Fibroblast of skin of right quadriceps (primary cell): ENCODE measurements around the gene APOF.
"Not testable (repeated sequence)": the region's sequence is repeated elsewhere in the genome, so short reads cannot be mapped to it uniquely, and the experiment has no call there.

ENCODE experiments used
- DNase-seq: peaks from one replicate; pipeline ENCODE4 v3.0.0-alpha.2; 2013

Gene APOF

DNA sequence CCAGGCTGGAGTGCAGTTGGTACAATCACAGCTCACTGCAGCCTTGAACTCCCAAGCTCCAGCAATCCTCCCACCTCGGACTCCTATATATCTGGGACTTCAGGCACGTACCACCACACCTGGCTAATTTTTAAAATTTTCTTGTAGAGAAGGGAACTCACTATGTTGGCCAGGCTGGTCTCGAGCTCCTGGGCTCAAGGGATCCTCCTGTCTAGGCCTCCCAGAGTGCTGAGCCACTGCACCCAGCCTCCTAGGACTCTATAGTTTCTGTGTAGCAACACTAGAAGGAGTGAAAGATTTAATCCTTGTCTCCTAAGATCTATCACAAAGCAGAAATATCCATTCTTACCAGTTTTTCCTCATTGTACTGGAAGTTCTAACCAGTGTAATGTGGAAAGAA, 4.3 kb upstream of the APOF start:
- no peak for DNase-seq

DNA sequence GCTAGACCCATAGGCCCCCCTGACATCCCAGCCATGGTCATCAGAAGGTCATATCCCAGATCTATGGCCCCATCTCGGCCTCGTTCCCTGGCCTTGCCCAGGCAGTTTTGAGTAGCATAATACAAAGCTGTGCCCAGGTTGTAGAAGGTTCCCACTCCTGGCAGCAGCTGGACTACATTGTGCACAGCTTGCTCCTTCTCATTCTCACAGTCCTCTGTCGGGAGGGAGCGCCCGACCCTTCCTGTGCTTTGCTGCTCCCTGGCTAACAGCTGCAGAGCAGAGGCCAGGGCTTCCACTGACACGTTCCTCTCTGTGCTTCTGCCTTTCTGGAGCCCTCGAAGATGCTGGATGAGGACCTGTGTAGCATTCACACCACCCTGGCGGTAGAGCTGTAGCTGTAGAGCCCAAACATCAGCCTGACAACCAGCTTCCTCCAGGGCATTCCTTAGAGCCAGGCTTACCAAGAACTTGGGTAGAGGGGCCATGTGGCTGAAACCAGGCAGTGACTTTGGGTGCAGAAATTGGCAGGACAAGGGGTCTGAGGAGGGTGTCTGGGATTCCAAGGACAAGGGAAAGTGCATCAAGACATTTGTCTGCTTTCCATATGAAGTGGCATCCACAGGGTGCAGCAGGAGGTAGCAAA, 1.0 kb downstream of the APOF start:
- no peak for DNase-seq

DNA sequence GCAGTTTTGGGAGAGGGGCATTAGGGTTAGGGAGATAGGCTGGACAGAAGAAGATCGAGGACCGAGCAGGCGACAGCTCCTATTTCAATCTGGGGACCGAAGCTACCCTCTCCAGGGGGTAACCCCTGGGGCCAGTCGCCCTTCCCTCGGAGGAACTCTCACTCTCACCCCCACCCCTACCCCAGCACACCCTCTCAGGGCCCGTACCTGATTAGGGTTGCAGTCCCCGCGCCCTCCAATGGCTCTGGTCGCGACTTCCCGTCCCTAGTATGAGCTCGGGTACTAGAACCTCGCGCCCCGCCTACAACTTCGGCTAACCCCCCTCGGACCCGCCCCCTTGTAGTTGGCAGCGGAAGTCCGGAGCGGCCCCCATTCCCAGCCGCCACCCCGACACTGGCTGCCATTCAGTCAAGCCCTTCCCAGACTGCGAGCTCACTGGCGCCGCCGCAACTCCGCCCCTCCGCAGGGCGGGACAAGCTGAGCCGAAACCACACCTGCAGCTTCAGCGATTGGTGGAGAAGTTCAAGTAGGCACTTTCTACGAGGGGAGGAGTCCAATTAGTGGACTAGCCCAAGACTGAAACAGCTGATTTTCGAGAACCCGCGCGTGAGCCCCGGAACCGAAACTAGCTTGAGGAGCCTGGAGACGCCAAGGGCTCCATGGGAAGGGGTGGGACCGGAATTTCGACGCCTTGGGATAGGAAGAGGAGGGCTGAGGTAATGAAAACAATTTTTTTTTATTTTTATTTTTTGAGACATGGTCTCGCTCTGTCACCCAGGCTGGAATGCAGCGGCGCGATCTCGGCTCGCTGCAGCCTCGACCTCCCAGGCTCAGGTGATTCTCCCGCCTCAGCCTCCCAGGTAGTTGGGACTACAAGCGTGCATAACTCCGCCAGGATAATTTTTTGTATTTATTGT, 2.5 kb downstream of the APOF start, which contains the start of gene STAT2:
STAT2 (minus strand) TSS at position 257 of the 917 bp plus-strand sequence. CDS start 3,536 bp downstream, outside the sequence.
- peak; percentile 100 for DNase-seq

DNA sequence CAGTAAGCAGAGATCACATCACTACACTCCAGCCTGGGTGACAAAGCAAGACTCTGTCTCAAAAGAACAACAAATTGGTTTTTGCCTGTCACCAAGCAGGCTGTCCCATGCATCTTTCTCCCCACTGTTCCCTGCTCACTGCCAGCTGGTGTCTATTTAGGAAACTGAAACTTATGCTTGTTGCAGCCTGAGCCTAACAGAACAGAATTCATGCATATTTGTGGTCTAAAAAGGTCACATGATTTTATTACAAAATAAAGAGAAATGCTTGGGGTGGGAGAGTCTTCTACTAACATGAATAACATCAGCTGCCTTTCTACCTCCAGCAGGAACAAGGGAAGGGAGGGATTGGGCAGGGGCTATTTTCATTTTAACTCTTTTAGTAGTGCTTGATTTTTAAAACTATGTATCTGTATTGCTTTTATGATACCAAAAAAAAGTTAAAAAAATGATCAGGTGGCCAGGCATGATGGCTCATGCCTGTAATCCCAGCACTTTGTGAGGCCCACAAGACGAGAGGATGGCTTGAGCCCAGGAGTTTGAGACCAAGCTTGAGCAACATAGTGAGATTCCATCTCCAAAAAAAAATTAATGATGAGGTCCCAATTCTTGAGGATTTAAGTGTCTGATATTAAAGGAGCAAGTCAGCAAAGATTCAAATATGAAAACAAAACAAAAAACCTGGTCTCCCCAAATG, 3.7 kb downstream of the APOF start:
- DNase-seq: peak; percentile 84

DNA sequence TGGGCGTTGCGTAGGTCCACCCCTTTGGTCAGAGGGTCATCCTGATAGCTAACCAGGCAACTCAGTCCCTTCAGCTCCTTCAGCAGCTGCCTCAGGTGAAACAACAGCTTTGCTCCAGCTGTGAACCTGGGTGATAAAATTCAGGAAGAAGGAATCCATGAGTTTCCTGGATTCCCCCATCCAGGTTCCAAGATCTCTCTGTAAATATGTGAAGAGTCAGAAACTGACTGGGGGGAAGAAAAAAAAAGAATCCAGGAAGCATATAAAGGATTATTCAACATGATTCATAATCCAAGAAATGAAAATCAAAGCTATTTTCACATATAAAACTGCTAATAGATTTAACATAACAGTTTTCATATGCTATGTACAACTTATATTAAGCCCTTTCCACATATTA, 11.3 kb downstream of the APOF start:
- DNase-seq: no peak

DNA sequence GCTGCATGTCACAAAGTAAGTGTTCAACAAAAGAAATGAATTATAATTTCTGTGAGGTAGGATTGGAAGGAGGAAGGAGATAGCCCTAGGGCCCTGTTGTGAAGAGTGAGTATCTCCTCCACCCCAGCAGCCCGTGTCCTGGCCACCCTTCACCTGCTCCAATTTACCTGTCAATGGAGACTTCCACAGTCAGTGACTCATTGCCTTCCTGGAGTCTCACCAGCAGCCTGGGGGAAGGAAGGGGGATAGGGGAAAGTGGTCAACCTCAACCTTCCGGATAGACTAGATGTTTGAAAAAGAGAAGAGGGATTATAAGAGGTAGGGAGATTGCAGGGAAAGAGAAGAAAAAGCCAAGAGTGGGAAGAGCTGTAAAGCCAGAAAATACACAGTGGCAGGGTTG, 12.0 kb downstream of the APOF start:
- DNase-seq: no peak

DNA sequence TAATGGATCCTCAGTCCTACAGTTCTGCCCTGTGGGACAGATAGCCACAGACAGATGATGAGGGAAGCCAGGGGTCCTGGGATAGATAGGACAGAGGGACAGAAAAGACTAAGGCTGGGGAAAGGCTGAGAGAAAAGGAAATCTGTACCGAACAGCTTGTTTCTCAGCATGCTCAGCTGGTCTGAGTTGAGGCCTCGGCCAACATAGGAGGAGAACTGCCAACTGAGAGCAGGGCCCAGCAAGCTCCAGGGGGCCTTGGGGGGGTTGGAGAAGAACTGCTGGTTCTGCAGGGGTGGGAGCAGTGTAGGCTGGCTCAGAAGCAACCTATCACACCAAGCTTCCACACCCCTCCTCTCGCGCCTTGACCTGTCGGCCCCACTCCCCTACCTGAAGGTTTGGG, 13.9 kb downstream of the APOF start:
- no peak for DNase-seq

DNA sequence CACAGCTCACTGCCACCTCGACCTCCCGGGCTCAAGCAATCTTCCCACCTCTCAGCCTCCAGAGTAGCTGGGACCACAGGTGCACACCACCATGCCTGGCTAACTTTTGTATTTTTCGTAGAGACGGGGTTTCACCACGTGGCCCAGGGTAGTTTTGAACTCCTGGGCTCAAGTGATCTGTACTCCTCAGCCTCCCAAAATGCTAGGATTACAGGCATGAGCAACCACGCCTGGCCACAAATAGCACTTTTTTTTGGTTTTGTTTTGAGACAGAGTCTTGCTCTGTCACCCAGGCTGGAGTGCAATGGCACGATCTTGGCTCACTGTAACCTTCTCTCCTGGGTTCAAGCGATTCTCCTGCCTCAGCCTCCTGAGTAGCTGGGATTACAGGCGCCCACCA, 15.4 kb downstream of the APOF start:
- not testable (repeated sequence) for DNase-seq

DNA sequence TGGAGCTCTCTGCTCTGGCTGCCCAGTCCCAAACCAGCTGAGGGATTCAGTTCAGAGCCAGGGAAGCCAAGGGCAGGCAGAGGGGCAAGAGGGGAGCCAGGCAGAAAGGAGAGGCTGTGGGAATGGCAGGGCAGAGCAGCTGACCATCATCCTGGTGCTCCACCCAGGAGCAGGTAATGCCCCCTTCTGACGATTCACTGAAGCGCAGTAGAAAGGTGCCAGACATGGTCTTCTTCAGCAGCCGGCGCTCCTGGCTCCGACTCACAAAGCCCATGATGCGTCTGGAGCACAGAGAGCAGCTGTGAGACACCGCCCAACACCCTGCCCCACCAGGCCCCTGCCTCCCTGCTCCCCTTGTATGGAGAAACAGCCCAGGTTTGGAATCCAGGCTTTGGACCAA, 16.0 kb downstream of the APOF start:
- no peak for DNase-seq

- DNase-seq: not testable (repeated sequence)
These were observed 20.4 kb downstream of the APOF start for GRCh38 chr12:56342290-56342689.

DNA sequence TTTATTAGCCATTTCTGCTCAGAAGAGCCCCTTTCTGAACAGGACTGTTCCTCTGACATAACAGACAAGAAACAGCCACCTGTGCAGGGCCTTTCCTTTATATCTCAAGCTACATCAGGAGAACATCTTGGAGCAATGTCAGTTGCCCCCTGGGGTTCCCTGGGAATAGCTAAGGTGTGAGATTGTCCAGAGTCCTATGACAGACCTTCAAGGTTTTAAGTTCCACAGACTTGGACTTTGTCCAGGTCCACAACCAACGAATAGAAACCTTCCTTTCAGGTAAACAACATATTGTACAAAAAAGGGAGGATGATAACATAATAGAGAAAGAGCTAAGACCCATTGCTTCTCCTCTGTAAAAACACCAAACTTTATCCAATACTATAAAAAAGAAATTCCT, 21.0 kb downstream of the APOF start:
- DNase-seq: no peak

- DNase-seq: no peak
These were observed 23.6 kb downstream of the APOF start for GRCh38 chr12:56339158-56339422.

DNA sequence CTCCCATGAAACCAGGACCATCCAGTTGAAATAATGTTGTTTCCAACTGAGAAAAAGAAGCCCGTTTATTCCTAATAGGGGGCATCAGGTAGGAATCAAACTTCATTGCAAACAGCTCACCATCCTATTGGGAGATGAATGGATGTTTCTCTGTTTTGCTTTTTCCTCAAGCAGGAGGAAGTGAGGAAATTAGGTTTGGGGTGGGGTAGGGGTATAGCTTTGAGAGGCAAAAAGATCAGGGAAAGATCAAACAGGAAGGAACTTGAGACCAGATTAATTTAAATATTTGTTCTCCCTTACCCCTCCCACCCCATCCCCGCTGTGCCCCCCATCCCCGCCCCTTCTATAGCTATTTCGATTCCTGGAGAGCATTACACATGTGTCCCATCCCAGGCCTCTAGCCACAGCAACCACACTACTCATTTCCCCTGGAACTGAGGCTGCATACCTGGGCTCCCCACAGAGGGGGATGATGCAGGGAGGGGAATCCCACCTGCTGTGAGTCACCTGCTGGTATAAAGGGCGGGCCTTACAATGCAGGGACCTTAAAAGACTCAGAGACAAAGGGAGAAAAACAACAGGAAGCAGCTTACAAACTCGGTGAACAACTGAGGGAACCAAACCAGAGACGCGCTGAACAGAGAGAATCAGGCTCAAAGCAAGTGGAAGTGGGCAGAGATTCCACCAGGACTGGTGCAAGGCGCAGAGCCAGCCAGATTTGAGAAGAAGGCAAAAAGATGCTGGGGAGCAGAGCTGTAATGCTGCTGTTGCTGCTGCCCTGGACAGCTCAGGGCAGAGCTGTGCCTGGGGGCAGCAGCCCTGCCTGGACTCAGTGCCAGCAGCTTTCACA, 24.1 kb downstream of the APOF start, which contains the start of gene IL23A:
IL23A (plus strand) TSS at position 577 of the 850 bp plus-strand sequence; CDS start at position 738, 161 bp downstream.
- DNase-seq: peak; percentile 17

GRCh38 chr12:56337753-56338251, 24.9 kb downstream of the APOF start:
- DNase-seq: no peak

DNA sequence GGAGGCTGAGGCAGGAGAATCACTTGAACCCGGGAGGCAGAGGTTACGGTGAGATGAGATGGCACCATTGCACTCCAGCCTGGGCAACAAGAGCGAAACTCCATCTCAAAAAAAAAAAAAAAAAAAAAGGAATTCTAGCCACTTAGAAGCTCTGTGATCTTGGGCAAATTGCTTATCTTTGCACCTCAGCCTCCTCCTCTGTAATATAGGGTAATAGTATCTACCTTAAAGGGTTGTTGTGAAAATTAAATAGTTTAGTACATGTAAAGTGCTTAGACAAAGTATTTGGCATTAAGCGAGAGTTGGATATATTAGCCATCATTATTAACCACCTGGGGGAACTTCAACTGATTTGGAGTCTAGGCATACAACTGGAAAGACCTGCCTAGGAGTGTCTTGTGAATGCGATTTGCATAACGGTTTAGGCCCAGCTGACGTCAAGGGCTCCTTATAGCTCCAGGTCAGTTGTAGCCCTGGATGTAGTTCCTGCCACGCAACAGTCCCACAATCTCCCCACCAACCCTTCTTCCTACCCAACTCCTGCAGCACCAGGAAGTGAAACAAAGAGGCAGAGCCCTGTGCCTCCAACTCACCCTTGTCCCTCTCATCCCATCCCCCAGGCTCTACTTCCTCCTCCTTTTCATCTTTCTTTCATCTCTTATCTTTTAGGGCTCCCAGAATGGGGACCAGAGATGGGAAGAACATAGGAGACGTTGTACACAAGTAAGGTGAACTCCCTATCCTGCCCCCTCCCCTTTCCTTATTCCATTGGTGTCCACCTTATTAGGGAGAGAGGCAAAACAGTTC, 26.1 kb downstream of the APOF start:
- no peak for DNase-seq

GRCh38 chr12:56335527-56335926, 27.1 kb downstream of the APOF start:
- DNase-seq: not testable (repeated sequence)

DNA sequence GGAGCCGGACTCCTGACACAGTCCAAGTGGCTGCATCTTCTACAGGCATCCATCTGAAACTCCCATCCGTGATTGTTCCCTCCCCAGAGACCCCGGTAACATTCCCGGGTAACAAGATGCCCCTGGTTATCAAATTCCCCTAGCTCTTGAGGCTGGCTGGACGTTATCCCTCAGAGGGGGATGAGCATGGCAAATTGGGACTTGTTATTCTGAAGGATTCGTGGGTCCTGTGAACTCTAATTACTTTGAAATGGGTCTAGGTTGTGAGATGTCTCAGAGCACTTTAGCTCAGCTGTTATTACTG, 28.2 kb downstream of the APOF start:
- no peak for DNase-seq

DNA sequence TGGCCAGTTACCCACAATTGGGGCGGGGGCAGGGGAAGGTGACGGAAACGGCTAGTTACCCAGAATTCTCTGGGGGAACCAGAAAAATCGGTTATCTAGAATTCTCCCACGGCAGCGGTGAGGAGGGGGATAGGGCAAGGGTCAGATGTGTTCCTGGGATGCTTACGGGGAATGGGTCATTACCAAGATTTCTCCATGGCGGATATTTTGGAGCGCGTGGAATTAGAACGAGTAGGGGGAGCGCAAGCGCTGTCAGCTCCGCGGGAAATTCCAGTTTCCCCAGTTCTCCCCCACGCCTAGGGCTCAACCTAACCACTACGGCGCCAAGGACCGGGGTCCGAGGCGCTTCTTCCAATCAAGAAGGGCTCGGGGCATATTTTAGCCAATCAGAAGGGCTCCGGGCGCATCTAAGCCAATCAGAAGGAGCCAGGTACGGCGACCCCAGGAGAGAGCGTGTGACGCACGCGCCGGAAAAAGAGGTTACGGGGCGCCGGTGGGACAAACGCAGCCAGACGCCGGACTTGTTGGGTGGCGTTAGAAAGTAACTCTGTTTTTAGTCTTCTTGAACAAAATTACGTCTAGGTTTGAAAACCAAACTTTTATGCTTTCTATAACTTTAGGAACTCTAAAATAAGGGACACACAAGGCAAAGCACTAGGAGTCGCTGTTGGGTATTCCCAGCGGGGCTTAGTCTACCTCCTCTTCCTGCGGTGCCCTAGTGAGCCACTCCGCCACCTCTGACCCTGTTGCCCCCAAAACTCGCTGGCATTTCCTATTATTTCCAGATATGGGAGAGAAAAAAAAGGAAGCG, 28.8 kb downstream of the APOF start, which contains the start of gene PAN2:
PAN2 (minus strand) TSS at position 322 of the 811 bp plus-strand sequence. CDS start 906 bp downstream, outside the sequence.
- DNase-seq: peak; percentile 99

DNA sequence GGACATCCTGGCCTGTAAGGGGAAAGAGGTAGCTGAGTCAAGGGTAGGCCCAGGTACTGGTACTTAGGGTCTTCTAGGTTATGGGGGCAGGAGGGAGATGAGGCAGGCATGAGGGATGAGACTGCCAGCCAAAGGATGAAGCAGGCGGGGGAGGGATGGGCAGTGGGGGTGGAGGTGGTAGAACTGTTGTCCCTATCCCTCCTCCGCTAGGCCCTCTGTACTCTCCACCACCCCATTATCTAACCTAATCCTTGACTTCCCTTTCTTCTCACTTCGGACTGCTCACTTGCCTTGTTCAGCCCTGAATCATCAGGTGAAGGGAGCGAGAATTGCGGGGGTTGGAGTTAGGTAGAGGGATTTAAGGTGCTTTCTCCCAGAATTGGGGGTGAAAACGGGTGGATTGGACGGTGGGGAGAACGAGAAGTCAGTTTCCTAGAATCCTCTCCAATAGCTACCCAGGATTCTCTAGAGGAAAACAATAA, 29.4 kb downstream of the APOF start:
- no peak for DNase-seq

DNA sequence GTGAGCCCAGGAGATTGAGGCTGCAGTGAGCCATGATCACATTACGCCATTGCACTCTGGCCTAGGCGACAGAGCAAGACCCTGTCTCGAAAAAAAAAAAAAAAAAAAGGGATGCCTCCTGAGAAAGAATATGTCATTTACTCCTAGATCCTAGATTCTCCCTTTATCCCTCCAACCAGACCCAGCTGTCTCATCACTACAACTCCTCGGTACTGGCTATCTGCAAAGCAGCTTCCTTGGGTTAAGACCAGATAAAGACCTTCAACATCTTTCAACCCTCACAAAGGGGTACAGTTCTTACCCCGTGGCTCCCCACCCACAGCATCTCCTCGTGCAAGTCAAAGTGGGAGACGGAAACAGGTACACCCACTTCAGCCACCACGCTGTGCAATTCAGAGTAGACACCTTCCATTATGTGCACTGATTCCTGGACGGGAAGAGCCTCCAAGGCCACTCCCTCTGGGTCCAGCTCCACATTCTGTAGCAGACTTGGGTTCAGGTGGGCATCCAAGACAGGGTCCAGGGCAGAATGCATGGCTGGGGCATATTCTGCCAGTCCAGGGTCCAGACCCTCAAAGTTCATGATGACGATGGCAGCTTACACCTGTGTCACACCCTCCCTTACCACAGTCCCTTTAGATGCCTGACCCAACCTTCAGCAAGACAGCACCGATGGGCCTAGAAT, 30.0 kb downstream of the APOF start:
- DNase-seq: no peak
